NCI-H187 (cell line): Measurements from ENCODE around the gene KIF6.

Experiments
- DNase-seq, 2 experiments: peaks; one replicate each; lab custom pipeline; 2025; lab: John Stamatoyannopoulos, UW

The KIF6 gene

GRCh38 chr6:39381550-39382140, 343.6 kb downstream of the KIF6 start:
- no peak for DNase-seq

GRCh38 chr6:39380837-39381549, 344.2 kb downstream of the KIF6 start:
- no peak for DNase-seq

- DNase-seq: no peak
Observed at GRCh38 chr6:39378960-39379425, 346.2 kb downstream of the KIF6 start.

GRCh38 chr6:39378175-39378959, 346.8 kb downstream of the KIF6 start:
- DNase-seq: no peak

GRCh38 chr6:39377539-39377950, 347.7 kb downstream of the KIF6 start:
- no peak for DNase-seq

GRCh38 chr6:39375405-39375804, 349.8 kb downstream of the KIF6 start:
- DNase-seq: no peak

GRCh38 chr6:39370390-39370789, 354.8 kb downstream of the KIF6 start:
- no peak for DNase-seq

GRCh38 chr6:39369987-39370386, 355.2 kb downstream of the KIF6 start:
- DNase-seq: no peak

GRCh38 chr6:39367700-39368099, 357.5 kb downstream of the KIF6 start:
- DNase-seq: no peak

GRCh38 chr6:39366931-39367618, 358.1 kb downstream of the KIF6 start:
- no peak for DNase-seq

- DNase-seq: no peak
Observed at GRCh38 chr6:39365281-39366074, 359.7 kb downstream of the KIF6 start.

GRCh38 chr6:39363280-39363679, 361.9 kb downstream of the KIF6 start:
- no peak for DNase-seq

- DNase-seq: no peak
Observed at GRCh38 chr6:39362487-39362865, 362.7 kb downstream of the KIF6 start.

- peak; percentile 21 to 43 for DNase-seq
Observed at GRCh38 chr6:39361657-39362486, 363.3 kb downstream of the KIF6 start.

GRCh38 chr6:39360378-39360777, 364.8 kb downstream of the KIF6 start:
- no peak for DNase-seq

GRCh38 chr6:39357998-39358686, 367.1 kb downstream of the KIF6 start:
- DNase-seq: peak in 1 of 2 experiments; percentile 20

GRCh38 chr6:39353698-39354315, 371.4 kb downstream of the KIF6 start:
- no peak for DNase-seq

- DNase-seq: no peak
Observed at GRCh38 chr6:39350723-39351505, 374.3 kb downstream of the KIF6 start.

GRCh38 chr6:39348740-39349139, 376.5 kb downstream of the KIF6 start:
- no peak for DNase-seq
